DMS 273 (cell line): ENCODE results near the gene FOXM1.

Experiments
- DNase-seq: peaks from one replicate; lab custom pipeline; 2025; ENCODE audit not compliant: unreplicated experiment; lab: John Stamatoyannopoulos, UW

Gene FOXM1

DNA sequence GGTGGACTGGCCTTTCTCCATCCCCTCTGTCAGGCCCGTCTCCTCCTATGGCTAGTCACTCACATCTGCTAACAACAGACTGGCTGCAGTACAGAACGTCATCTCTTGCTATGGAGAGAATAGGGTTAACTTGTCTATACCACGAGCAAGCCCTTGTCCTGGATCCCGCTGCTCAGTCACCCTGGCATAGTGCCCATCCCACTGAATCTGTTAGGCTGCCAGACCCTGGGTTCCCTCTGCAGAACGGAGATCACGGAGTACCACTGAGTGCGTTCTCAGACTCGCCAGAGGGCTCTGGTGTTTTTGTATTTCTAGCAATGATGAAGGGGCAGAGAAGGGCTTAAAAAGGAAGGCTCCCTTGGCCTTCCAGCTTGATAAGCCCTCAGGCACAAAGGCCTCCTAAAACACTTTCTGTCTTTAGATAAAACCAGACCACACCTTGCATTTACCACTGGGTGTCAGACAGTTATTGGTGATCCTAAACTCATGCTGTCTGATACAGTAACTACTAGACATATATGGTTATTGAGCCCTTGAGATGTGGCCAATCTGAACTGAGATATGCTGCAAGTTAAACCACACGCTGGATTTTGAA is 35.8 kb downstream of the FOXM1 start:
- DNase-seq, result peak; percentile 22

DNA sequence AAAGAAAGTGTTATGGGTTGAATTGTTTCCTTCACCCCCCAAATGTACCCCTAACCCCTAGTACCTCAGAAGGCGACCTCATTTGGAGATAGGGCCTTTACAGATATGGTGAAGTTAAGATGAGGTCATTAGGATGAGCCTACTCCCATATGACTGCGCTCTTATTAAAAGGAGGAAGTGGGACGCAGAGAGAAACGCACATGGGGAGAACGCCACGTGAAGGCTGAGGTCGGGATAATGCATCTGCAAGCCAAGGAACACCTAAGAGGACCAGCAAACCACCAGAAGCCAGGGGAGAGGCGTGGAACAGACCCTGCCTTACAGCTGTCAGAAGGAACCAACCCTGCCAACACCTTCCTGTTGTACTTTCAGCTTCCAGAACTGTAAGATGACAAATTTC is 40.4 kb downstream of the FOXM1 start:
- DNase-seq, result no peak

DNA sequence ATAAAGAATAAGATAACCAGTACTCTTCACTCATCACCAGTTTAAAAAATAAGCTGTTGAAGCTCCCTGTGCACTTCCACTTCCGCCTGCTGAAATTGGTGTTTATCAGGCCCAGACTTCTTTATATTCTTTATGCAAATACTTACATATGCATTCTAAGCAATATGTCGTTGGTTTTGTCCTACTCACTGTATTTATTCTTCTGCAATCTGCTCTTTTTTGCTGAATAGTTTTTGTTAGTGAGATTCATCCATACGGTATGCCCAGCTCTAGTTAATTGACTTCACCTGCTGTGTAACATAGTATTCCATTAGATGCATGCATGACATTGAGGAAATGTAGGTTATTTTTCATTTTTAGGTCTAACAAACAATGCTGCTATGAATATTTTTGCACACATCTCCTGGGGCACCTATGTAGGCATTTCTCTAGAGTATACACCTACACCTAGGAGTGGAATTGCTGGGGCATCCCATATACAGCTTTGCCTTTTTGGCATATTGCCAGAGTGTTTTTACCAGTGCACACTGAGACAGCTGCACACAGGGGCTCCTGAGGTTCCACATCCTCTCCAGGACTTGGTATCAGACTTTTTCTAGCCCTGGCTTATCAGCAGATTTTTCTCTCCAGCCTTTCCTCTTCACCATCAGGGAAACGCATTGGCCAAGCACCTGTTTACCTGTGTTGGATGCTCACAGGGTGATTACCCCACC is 41.1 kb downstream of the FOXM1 start:
- DNase-seq, result peak; percentile 39

DNA sequence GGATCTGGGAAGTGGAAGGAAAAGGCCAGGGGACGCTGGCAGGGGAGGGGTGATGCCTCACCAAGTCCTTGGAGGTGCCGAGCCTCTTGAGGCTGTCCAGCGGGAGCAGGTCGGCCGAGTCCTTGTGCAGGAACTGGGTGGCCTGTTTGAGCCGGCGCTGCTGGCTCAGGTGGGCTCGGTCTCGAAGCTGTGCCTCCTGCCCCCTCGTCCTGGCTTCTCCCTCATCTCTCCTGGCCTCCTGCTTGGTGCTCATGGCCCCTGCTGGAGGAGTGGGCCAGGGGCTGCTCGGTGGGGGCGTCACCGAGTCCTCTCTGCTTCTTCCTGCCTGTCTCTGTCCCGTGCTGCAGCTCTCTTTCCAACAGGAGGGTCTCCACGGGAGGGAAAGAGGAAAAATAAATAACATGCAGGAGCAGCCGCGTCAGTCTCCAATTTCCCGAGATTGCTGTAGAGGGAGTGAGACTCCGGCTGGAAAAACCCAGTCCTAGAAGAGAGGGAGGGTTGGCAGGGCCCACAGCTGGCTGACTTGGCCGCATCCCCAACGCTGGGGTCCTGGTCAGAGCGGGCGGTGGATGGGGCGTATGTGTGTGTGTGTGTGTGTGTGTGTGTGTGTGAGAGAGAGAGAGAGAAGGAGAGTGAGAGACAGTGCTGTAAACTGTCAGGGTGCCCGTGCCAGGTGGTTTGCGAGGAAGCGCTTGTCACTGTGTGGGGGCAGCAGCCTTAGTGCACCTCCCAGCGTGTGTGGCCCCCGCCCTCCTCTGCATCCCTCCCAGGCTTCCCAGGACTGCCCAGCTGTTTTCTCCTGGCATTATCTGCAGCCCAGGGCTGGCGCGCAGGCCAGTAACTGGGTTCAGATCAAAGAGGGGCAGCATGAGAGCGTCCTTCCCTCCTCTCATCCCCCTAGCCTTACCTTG is 42.1 kb downstream of the FOXM1 start, which contains the start of gene NRIP2:
NRIP2 (minus strand) TSS at position 455 of the 911 bp plus-strand sequence; CDS start at position 403, 52 bp downstream.
- peak; percentile 72 for DNase-seq

- DNase-seq, result no peak
Measured at GRCh38 chr12:2833810-2834209, 43.2 kb downstream of the FOXM1 start.

DNA sequence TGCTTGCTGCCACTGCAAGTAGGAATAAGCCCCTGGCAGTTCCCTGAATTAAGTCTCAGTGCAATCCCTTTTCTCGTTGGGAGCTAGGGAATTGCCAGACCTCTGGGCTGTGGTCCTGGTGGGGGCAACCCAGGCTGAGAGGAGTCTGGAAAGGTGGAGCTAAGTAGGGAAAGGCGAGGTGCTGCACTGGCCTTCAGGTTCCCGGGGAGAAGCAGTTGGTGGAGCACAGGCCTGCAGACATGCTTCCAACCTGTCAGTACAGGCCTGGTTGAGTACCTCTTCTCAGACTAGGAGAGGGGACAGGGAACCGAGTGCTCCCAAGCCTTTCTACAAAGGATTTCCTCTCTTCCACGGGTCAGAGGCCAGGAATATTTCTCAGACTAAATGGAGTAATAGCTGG is 43.6 kb downstream of the FOXM1 start:
- peak; percentile 18 for DNase-seq

- DNase-seq, result peak; percentile 41
Measured at GRCh38 chr12:2832550-2833127, 44.3 kb downstream of the FOXM1 start.

DNA sequence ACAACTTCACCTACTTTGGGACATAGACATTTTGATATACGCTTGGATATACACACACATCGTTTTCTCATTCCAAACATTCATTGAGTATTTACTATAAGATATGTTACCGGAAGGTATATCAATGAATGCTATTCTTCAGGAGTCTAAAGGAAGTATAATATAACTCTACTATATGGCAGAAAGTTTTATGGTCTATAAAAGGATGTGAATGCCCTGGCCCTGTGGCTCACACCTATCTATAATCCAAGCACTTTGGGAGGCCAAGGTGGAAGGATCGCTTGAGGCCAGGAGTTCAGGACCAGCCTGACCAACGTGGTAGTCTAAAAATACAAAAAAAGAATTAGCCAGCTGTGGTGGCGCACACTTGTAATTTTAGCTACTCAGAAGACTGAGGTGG is 47.7 kb downstream of the FOXM1 start:
- no peak for DNase-seq

- no peak for DNase-seq
Measured at GRCh38 chr12:2826721-2827515, 50.1 kb downstream of the FOXM1 start.

DNA sequence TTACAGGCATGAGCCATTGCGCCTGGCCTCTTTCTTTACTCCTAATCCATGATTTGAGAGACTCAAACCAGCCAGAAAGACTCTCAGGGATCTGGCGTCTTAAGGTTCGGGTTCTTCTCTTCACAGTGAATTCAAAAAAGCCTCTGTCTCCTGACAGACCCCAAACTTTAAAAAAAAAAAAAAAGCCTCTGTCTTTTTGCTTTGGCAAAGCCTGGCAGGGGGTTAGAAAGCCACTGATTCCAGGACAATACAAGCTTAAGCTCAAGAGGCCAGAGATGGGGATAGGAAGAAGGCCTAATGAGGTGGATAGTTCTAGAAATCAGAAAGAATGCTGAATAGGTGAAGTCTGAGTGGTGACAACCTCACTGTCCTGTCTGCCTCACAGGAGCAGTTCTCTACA is 50.9 kb downstream of the FOXM1 start:
- DNase-seq, result no peak

DNA sequence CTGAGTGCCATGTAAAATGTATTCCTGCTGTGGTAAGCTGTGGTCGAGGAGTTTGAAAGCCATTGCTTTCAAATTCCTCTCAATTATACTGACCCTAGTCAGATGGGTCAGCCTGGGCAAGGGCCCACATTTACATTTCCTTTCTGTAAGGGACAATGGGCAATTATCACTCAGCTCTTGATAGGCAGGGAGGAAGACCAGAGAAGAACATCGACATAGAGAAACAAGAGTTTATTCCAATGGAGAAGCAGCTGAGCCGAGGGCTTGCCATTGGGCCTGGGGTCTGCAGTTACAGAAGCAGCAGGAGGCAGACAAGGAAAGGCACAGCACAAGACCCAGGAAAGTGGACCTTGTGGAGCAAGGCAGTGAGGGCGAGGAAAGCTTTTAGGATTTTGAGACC is 51.8 kb downstream of the FOXM1 start:
- DNase-seq, result no peak

GRCh38 chr12:2824541-2824940 is 52.4 kb downstream of the FOXM1 start:
- no peak for DNase-seq

DNA sequence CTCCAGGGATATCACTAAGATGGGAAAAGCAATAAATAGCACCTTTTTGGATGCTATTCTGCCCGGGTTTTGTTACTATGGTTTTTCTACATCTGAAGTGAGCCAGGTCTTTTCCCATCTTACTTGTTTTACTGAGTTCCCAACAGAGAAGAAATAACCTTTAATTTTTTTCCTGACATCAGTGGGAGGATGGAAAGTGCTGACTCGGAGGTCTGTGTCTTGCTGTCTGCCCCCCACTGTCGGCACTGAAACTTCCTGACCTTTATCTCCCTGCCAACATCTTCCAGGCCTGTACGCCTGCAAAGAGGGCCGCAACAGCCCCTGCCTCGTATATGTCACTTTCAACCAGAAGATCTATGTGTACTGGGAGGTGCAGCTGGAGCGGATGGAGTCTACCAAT is 53.5 kb downstream of the FOXM1 start:
- no peak for DNase-seq

GRCh38 chr12:2820432-2820831 is 56.5 kb downstream of the FOXM1 start:
- DNase-seq, result no peak

DNA sequence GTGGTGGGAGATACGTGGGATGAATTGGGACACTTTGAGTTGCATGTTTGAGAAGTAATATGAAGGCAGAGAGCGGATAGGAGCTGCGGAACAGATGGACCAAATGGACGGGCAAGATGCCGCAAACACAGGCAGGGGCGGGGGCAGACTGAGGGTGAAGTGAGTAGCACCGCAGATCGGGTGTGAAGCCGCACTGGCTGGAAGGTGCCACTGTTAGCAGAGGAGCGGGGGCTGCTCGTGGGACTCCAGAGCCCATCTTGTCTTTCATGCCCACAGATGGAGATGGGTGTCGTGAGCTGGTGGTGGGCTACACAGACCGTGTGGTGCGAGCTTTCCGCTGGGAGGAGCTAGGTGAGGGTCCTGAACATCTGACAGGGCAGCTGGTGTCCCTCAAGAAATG is 57.2 kb downstream of the FOXM1 start:
- no peak for DNase-seq

DNA sequence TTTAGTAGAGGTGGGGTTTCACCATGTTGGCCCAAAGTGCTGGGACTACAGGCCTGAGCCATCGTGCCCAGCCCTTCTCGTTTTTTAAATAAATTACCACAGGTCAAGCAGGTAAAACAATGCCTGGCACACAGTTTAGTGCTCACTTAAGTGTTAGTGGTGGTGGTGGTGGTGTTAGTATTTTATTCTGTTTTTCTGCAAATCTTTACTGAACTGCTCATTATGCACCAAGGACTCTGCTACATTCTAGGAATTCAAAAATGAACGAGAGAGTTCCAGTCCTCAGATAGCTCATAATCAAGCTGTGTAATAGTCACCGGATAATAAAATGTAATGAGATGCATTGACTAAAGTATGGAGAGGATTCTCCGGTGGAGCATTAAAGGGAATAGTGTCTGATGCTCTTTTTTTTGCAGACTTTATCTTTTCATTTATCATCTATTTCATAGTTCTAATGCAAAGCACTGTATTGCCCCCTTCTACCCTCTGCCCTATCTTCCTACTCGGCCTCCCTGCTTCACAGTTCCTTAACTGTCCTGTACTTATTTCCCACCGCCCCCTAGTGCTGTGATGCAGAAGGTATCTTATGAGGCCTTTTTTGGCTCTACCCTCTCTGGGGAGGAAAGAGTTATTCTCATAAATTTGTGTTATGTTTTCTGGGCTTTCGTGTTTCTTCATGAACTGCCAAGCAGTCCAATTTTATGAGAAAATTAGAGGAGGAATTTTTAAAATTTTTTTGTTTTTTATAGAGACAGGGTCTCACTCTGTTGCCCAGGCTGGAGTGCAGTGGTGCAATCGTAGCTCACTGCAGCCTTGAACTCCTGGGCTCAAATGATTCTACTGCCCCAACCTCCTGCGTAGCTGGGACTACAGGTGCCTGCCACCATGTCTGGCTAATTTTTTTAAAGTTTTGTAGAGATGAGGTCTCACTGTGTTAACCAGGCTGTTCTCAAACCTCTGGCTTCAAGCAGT is 63.5 kb downstream of the FOXM1 start:
- DNase-seq, result peak; percentile 78

DNA sequence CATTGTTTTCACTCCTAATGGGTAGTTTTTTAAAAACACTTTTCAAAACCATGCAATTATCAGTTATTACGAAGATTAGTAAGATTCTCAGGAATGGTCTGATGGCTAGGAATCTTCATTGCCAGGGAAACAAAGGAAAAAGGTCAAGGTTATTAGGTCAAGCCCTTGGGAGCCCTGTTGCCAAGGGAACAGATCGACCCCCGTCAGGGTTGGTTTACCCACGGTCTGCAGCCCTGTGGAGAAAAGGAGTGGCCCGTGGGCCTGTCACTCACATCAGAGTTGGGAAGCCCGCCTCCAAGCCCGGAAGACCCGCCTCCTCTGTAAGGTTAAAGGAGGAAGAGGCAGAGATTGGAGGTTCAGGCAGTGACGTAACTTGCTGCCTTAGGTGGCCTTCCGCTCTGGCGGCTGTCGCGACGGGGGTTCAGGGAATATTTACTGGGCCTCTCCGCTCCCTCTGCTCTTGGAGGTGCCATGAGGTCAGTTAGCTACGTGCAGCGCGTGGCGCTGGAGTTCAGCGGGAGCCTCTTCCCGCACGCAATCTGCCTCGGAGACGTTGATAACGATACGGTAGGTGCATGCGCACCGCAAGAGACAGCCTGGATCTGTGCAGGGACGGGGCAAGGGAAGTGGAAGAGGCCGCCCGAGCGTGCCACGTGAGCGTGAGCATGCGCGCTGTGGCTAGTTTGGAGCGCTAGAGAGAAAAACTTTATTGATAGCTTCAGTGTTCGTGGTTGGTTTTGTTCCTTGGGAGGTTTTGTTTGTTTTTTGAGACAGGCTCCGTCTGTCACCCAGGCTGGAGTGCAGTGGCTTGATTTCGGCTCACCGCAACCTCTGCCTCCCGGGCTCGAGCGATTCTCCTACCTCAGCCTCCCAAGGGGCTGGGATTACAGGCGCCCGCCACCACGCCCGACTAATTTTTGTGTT is 64.4 kb downstream of the FOXM1 start, which contains the start of gene ITFG2:
ITFG2 (plus strand) TSS at position 379 of the 924 bp plus-strand sequence; CDS start at position 472, 93 bp downstream.
- peak; percentile 98 for DNase-seq

DNA sequence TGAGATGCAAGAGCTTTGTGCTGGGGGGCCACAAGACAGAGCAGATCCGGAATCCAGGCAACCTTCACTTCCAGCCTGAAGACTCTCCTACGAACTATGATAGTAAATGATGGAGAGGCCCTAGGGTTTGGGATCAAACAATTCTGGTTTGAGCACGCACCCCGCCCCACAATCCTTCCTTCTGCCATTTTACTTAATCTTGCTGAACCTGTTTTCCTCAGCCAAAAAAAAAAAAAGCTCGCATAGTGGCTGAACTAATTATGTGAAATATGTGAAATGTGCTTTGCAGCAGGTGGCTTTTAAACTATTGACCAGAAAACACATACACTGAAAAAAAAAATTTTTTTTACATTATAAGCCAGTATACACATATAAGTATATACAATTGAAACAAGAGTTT is 65.2 kb downstream of the FOXM1 start:
- DNase-seq, result peak; percentile 14
